Kidney epithelial cell (primary cell): ENCODE data around the gene DPEP3. TPM values are rescaled to one million over a fixed set of nuclear protein-coding genes. Genes with fewer than 3 reads are reported as not detected.

Experiments used
- DNase-seq: peaks from one replicate; pipeline ENCODE4 v3.0.0-alpha.2; 2010; ENCODE audit warnings: low read depth
- H3K27me3 ChIP-seq: 2 replicates; pipeline ENCODE4 v1.6.0; 2011; ENCODE audit warnings: low read length; ENCODE audit not compliant: control insufficient read depth, insufficient read depth
- H3K36me3 ChIP-seq: 2 replicates; pipeline ENCODE4 v1.5.1; 2011; ENCODE audit warnings: low read length; ENCODE audit not compliant: control insufficient read depth, insufficient read depth
- H3K4me3 ChIP-seq: 2 replicates; pipeline ENCODE4 v1.5.1; 2011; ENCODE audit warnings: low read depth, mild to moderate bottlenecking, control low read depth, low read length
- CTCF ChIP-seq: IDR thresholded peaks from 2 replicates; pipeline ENCODE4 v1.5.1; 2011; ENCODE audit warnings: mild to moderate bottlenecking, moderate library complexity, low read length, control low read depth, inconsistent platforms; ENCODE audit not compliant: insufficient read depth, poor library complexity, severe bottlenecking
- total RNA-seq: library from RNA; depleted of rRNA; stranded (reverse); fragments of >200 nt; gene quantifications from 2 replicates; pipeline ENCODE4 v1.2.3, GENCODE V29; 2015

The DPEP3 gene
- total RNA-seq, 1 donor from 2014 or later, result not detected

- Histone ChIP-seq H3K36me3 (peaks cover 2% of the 10 kb centered on the region), H3K27me3 (no peaks in the 10 kb centered on the region), H3K4me3 (no peak overlapping the region)
- no peak for TF ChIP-seq CTCF
- DNase-seq, result no peak
Measured at GRCh38 chr16:67933805-67934204, 46.5 kb downstream of the DPEP3 start.

- no peak for TF ChIP-seq CTCF
- H3K4me3 ChIP-seq, result no peak overlapping the region
Measured at GRCh38 chr16:67932462-67932840, 47.8 kb downstream of the DPEP3 start.

GRCh38 chr16:67931712-67932461 lies 48.4 kb downstream of the DPEP3 start, which contains the start of gene CTRL:
CTRL (minus strand) TSS chr16:67931862; CDS start chr16:67931852, 10 bp downstream.
- no peak for DNase-seq
- peak; percentile 8 for TF ChIP-seq CTCF
- H3K36me3 ChIP-seq, result peaks cover 2% of the 10 kb centered on the region

More at GRCh38 chr16:67932462-67932840, 47.8 kb downstream of the DPEP3 start:
- DNase-seq, result no peak
- Histone ChIP-seq H3K36me3 (peaks cover 2% of the 10 kb centered on the region), H3K27me3 (no peaks in the 10 kb centered on the region)

GRCh38 chr16:67930678-67931211 lies 49.6 kb downstream of the DPEP3 start:
- H3K36me3 ChIP-seq, result peaks cover 2% of the 10 kb centered on the region
- TF ChIP-seq CTCF, result no peak
- no peak for DNase-seq
- H3K27me3 ChIP-seq, result no peaks in the 10 kb centered on the region
- H3K4me3 ChIP-seq, result no peak overlapping the region

More at GRCh38 chr16:67931712-67932461, 48.4 kb downstream of the DPEP3 start, which contains the start of gene CTRL:
- no peak within 1 kb of the TSS for H3K4me3 ChIP-seq
- no peaks in the 10 kb centered on the region for H3K27me3 ChIP-seq

- H3K4me3 ChIP-seq, result no peak overlapping the region
- H3K27me3 ChIP-seq, result no peaks in the 10 kb centered on the region
- peaks cover 2% of the 10 kb centered on the region for H3K36me3 ChIP-seq
- no peak for DNase-seq
- TF ChIP-seq CTCF, result no peak
Measured at GRCh38 chr16:67930191-67930590, 50.1 kb downstream of the DPEP3 start.
